ENCODE results near the gene RPS21.

Gene RPS21

GRCh38 chr20:62353289-62354030 is 33.4 kb upstream of the RPS21 start:
- no peak overlapping the region for H3K4me3 ChIP-seq (ENCODE audit: control insufficient read depth, low read depth, low read length)
- no peak for TF ChIP-seq CTCF (IDR thresholded peaks at IDR 0.05; ENCODE audit: control insufficient read depth, insufficient read depth, low read depth, low read length, missing control alignments)
- no peak for DNase-seq (ENCODE audit: low read depth)

GRCh38 chr20:62354031-62354808 is 32.7 kb upstream of the RPS21 start:
- no peak for TF ChIP-seq CTCF (IDR thresholded peaks at IDR 0.05; ENCODE audit: control insufficient read depth, insufficient read depth, low read depth, low read length, missing control alignments)
- no peak for DNase-seq (ENCODE audit: low read depth)
- no peak overlapping the region for H3K4me3 ChIP-seq (ENCODE audit: control insufficient read depth, low read depth, low read length)

GRCh38 chr20:62354811-62355341 is 32.0 kb upstream of the RPS21 start:
- H3K4me3 ChIP-seq (ENCODE audit: control insufficient read depth, low read depth, low read length), result no peak overlapping the region
- TF ChIP-seq CTCF (IDR thresholded peaks at IDR 0.05; ENCODE audit: control insufficient read depth, insufficient read depth, low read depth, low read length, missing control alignments), result no peak
- DNase-seq (ENCODE audit: low read depth), result no peak

GRCh38 chr20:62355516-62355877 is 31.4 kb upstream of the RPS21 start:
- TF ChIP-seq CTCF (IDR thresholded peaks at IDR 0.05; ENCODE audit: control insufficient read depth, insufficient read depth, low read depth, low read length, missing control alignments), result no peak
- no peak for DNase-seq (ENCODE audit: low read depth)
- H3K4me3 ChIP-seq (ENCODE audit: control insufficient read depth, low read depth, low read length), result no peak overlapping the region

GRCh38 chr20:62355878-62356588 is 30.9 kb upstream of the RPS21 start:
- no peak for TF ChIP-seq CTCF (IDR thresholded peaks at IDR 0.05; ENCODE audit: control insufficient read depth, insufficient read depth, low read depth, low read length, missing control alignments)
- H3K4me3 ChIP-seq (ENCODE audit: control insufficient read depth, low read depth, low read length), result no peak overlapping the region
- no peak for DNase-seq (ENCODE audit: low read depth)

- TF ChIP-seq CTCF (IDR thresholded peaks at IDR 0.05; ENCODE audit: control insufficient read depth, insufficient read depth, low read depth, low read length, missing control alignments), result no peak
- no peak for DNase-seq (ENCODE audit: low read depth)
- no peak overlapping the region for H3K4me3 ChIP-seq (ENCODE audit: control insufficient read depth, low read depth, low read length)
Observed at GRCh38 chr20:62356589-62357186, 30.2 kb upstream of the RPS21 start.

Data from AG09309 (cell line).